Memory B cell (primary cell): ENCODE measurements around the gene GLT8D1.
"Not testable (repeated sequence)": the region's sequence is repeated elsewhere in the genome, so short reads cannot be mapped to it uniquely, and the experiment has no call there.

Source experiments
- ATAC-seq: fragments of 150-1000 bp; cut with Tn5 transposase; 2 replicates; pipeline ENCODE4 v1.10.0; 2021; ENCODE audit warnings: low read depth, mild to moderate bottlenecking, moderate library complexity
- DNase-seq, 2 donors: peaks; one replicate each; pipeline ENCODE4 v3.0.0; 2022; ENCODE audit warnings: low spot score in 2 of 2
- H3K27ac Mint-ChIP-seq: one replicate; pipeline ENCODE4 v1.8.0; 2022; ENCODE audit warnings: mild to moderate bottlenecking, moderate library complexity, mixed read lengths
- H3K27me3 Mint-ChIP-seq: one replicate; pipeline ENCODE4 v1.8.0; 2022; ENCODE audit warnings: mixed read lengths
- H3K36me3 Mint-ChIP-seq: one replicate; pipeline ENCODE4 v1.8.0; 2022; ENCODE audit warnings: mild to moderate bottlenecking, mixed read lengths
- H3K4me1 Mint-ChIP-seq: one replicate; pipeline ENCODE4 v1.8.0; 2022; ENCODE audit warnings: mixed read lengths
- H3K4me3 Mint-ChIP-seq: one replicate; pipeline ENCODE4 v1.8.0; 2022; ENCODE audit warnings: mild to moderate bottlenecking, moderate library complexity, mixed read lengths
- H3K9me3 Mint-ChIP-seq: one replicate; pipeline ENCODE4 v1.8.0; 2022; ENCODE audit warnings: mixed read lengths

Gene GLT8D1

DNA sequence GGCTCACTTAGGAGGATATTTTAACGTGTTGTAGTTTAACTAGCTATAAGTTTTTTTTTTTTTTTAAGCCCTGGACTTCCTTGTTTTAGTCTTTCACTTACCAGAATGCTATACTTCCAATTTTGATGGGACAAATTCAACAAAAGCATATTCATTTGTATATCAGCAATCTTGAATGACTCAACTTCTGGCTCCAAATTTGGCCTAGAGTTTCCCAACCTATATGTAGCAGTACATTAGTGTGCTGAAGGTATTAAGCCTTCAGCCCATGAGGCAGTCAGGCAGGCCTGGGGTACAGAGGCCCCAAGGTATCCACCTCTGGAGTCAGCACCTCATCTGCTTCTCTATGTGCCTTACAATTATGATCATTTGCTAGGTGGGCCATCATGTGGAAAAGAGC lies 25.8 kb downstream of the GLT8D1 start:
- ATAC-seq (no peak), DNase-seq (no peak)
- H3K4me3 Mint-ChIP-seq: no peak overlapping the region
- H3K27ac Mint-ChIP-seq: no peak overlapping the region
- no peaks in the 10 kb centered on the region for H3K27me3 Mint-ChIP-seq
- peaks cover 22% of the 10 kb centered on the region for H3K4me1 Mint-ChIP-seq
- no peaks in the 10 kb centered on the region for H3K9me3 Mint-ChIP-seq
- H3K36me3 Mint-ChIP-seq: peaks cover 28% of the 10 kb centered on the region

DNA sequence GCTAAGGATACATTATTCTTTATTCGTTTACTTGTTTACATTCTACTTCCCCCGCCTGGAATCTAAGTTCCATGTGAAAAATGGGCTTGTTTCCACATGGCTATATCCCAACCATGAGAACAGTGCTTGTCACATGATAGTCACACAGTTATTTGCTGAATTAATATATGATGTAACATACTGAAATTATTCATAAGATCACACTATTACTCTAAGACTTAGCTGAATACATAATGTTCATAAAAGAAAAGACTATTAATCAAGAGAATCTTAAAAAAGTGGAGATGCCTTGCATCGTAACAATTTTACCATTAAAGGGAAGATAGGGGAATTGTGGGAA lies 26.4 kb downstream of the GLT8D1 start:
- Mint-ChIP-seq H3K9me3 (no peaks in the 10 kb centered on the region), H3K36me3 (peaks cover 28% of the 10 kb centered on the region), H3K4me1 (peaks cover 19% of the 10 kb centered on the region), H3K4me3 (no peak overlapping the region), H3K27me3 (no peaks in the 10 kb centered on the region), H3K27ac (peak overlapping the region; percentile 63)
- ATAC-seq (no peak), DNase-seq (no peak)

DNA sequence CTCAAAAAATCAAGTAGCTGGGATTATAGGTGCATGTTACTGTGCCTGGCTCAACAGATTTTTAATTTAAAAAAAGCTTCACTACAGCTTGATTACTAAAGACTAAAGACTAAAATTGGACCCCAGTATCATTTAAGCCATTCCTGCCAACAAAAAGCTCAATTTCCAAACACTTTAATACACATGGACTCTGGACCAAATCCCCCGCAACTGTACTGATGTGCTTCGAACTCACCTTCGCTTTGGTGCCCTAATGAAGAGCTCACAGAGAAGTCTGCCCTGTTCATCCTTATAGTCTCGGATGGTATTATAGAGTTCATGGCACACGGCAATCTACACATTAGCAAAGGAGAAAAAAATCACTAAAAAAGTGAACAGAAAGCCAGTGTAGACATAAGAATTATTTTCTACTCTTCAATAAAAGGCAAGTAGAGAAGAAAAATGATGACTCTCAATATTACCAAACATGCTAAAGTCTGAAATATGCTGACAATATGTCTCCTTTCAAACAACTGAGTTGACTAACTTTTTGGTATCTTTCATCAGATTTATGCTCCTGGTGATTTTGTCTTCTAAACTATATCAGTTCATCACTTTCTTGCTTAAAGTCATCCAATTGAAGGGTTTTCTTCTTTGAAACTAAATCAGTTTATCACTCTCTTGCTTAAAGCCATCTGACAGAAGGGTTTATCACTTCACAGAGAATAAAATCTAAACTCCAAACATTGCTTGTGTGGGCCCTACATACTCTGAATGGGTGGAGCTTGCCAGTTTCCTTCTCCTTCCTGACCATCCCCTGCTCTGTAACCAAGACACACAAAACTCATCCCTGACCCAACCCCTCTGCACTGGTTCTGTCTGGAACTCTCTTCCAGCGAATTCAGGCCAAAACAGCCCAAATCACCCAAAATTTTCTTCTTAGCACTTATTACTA lies 27.1 kb downstream of the GLT8D1 start:
- Mint-ChIP-seq H3K27me3 (no peaks in the 10 kb centered on the region), H3K4me1 (peaks cover 19% of the 10 kb centered on the region), H3K9me3 (no peaks in the 10 kb centered on the region), H3K4me3 (no peak overlapping the region), H3K27ac (peak overlapping the region; percentile 63), H3K36me3 (peaks cover 28% of the 10 kb centered on the region)
- DNase-seq (no peak), ATAC-seq (no peak)

DNA sequence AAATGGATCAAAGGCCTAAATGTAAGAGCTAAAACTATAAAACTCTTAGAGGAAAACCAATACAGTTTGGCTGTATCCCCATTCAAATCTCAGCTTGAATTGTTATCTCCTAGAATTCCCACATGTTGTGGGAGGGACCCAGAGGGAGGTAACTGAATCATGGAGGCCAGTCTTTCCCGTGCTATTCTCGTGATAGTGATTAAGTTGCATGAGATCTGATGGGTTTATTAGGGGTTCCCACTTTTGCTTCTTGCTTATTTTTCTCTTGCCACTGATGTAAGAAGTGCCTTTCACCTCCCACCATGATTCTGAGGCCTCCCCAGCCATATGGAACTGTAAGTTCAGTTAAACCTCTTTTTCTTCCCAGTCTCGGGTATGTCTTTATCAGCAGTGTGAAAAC lies 29.4 kb downstream of the GLT8D1 start:
- not testable (repeated sequence) for H3K4me3 Mint-ChIP-seq, H3K27me3 Mint-ChIP-seq, ATAC-seq, H3K9me3 Mint-ChIP-seq, DNase-seq
- Mint-ChIP-seq H3K27ac (peak overlapping the region; percentile 21), H3K36me3 (peaks cover 29% of the 10 kb centered on the region), H3K4me1 (peaks cover 13% of the 10 kb centered on the region)

DNA sequence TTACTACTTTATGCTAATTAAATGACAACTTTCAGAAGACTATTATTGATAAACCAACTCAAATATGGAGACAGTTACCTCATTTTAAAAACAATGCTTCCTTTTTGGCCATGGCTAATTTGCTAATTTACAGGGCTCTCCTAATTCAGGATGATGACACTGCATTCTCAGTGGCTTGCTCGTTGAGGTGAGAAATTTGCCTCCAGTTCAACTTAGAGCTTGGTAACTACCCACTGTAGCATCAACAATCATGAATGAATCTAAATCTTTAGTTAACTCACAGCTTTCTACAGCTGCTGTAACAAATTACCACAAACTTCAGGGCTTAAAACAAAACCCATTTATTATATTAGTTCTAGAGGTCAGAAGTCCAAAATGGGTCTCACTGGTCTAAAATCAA lies 33.9 kb downstream of the GLT8D1 start:
- Mint-ChIP-seq H3K4me3 (no peak overlapping the region), H3K27ac (peak overlapping the region; percentile 35), H3K36me3 (peaks cover 19% of the 10 kb centered on the region), H3K27me3 (no peaks in the 10 kb centered on the region), H3K9me3 (no peaks in the 10 kb centered on the region), H3K4me1 (peaks cover 12% of the 10 kb centered on the region)
- ATAC-seq: no peak
- DNase-seq: no peak

DNA sequence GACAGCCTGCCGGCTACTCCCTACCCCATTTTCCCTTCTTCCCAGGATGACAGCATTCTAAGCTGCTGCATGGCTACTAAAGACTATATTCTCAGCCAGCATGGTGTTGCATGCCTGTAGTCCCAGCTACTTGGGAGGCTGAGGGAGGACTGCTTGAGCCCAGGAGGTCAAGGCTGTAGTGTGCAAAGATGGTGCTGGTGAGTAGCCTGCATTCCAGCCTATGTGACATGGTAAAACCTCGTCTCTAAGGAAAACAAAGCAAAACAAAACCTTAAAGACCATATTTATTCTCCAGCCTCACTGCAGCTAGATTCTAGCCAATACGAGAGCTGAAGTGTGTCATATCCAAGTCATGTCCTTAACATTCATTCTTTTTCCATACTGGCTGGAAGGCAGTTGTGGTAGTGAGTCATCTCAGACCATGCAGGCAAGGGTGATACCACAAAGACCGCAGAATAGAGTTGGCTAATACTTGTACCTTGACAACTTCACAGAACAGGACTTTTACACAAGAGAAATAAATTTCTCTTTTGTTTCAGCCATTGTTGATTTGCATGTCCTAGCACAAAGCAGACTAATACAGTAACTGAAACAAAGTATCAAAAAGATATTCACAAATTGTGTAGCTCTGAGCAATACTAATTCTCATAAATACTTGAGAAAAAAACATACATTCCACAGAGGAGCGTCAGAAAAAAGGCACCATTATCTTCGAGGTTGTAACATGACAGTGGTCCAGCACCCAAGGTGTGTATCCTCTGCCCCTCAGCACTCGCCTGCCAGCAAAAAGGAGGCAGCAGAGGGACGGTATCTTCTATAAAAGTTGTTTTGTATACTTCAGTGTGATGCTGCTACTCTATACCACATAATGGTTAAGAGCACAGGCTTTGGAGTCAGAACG lies 34.7 kb downstream of the GLT8D1 start:
- Mint-ChIP-seq H3K4me1 (peaks cover 12% of the 10 kb centered on the region), H3K27me3 (no peaks in the 10 kb centered on the region), H3K4me3 (no peak overlapping the region), H3K9me3 (no peaks in the 10 kb centered on the region), H3K36me3 (peaks cover 14% of the 10 kb centered on the region), H3K27ac (peak overlapping the region; percentile 76)
- ATAC-seq (no peak), DNase-seq (no peak)

DNA sequence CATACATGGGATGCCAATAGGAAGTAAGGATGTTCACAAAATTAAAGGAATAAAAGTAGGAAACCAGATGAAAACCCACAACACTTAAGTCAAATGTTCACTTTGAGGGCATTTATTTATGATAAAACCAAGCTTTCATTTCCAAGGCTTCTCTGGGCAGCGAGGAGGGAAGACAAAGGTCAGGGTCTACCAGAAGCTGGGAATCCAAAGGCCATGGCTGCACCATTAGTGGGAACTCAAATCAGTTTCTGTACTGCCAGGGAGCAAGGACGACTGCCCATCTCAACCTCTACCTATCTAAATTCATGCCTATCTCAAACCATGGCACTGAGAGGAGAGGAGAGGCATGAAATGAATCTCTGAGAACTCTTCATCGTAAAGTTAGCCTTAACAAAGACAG lies 42.5 kb downstream of the GLT8D1 start:
- Mint-ChIP-seq H3K9me3 (no peaks in the 10 kb centered on the region), H3K4me1 (no peaks in the 10 kb centered on the region), H3K36me3 (peaks cover 17% of the 10 kb centered on the region), H3K27me3 (no peaks in the 10 kb centered on the region), H3K4me3 (no peak overlapping the region), H3K27ac (no peak overlapping the region)
- DNase-seq (no peak), ATAC-seq (no peak)

DNA sequence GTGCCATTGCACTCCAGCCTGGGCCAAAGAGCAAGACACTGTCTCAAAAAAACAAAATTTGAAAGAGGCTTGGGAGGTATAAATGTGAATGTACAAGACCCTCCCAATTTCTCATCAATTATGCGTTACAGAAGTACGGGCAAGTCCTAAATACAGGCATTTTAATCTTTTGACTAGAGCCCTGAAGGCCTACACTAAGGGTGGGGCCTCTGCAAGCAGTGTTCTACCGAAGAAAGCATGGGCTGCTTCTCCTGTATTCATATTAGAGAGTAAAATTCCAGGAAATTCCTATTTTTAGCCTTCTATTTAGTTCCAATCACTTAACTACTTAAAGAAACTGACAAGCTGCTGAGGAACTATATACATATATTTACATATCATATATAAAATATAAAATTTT lies 45.5 kb downstream of the GLT8D1 start:
- Mint-ChIP-seq H3K4me1 (no peaks in the 10 kb centered on the region), H3K4me3 (no peak overlapping the region), H3K27me3 (no peaks in the 10 kb centered on the region), H3K27ac (no peak overlapping the region), H3K9me3 (no peaks in the 10 kb centered on the region), H3K36me3 (peaks cover 25% of the 10 kb centered on the region)
- ATAC-seq: no peak
- DNase-seq: no peak

DNA sequence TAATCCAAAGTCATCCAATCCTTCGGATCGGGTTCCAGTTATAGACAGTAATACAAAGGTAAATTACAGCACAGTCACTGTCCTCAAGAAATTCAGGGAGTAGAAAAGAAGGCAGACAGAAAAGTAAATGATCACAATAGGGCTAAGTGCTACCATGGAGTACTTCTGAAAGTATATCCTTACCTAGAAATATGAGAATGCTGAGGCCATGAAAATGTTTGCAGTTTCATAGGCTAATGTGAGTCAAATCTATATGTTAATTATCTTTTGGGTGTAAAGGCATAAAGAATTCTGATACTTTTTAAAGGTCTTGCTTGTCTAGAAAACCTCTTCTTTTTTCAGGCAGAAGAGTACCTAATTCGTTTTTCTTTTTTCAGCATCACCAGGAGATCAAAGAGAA lies 49.7 kb downstream of the GLT8D1 start:
- DNase-seq (no peak), ATAC-seq (no peak)
- Mint-ChIP-seq H3K27ac (peak overlapping the region; percentile 21), H3K36me3 (peaks cover 22% of the 10 kb centered on the region), H3K4me1 (no peaks in the 10 kb centered on the region), H3K4me3 (no peak overlapping the region), H3K9me3 (no peaks in the 10 kb centered on the region), H3K27me3 (no peaks in the 10 kb centered on the region)

DNA sequence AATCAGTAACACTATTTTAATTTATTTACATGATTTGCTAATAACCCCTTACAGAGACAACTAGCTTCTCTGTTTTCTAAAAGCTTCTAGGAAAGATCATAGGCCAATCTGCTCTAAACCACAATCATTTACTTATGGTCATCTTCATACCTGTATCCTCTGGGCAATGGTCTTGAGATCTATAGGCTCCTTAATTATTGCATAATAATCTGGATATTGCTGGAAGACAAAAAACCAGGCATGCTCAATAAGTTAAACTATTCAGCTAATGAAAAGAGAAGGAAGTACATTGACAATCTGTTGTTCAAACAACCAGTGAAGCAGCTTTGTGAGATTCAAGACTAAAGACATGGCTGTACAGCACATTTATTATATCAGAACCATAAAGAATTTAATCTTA lies 54.0 kb downstream of the GLT8D1 start:
- peaks cover 2% of the 10 kb centered on the region for H3K4me1 Mint-ChIP-seq
- no peak for ATAC-seq
- DNase-seq: no peak
- H3K27ac Mint-ChIP-seq: no peak overlapping the region
- H3K9me3 Mint-ChIP-seq: no peaks in the 10 kb centered on the region
- no peak overlapping the region for H3K4me3 Mint-ChIP-seq
- peaks cover 41% of the 10 kb centered on the region for H3K36me3 Mint-ChIP-seq
- no peaks in the 10 kb centered on the region for H3K27me3 Mint-ChIP-seq

DNA sequence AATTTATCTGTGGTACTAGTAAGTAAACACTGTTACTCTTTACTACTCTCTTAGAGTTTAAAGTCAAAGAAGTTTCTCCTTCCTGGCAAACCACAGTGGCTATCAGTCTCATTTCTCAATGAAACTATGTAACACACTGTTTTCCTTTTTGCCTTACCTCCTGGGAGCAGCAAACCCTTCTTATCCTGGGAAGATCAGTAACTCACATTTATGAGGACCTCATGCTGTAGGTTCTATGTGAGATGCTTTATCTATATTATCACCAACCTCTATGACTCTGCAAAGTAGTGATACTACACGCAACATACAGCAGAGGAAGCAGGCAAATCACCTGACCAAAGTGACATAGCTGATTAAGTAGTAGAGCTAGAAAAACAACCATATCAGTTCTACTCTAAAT lies 55.2 kb downstream of the GLT8D1 start:
- Mint-ChIP-seq H3K9me3 (no peaks in the 10 kb centered on the region), H3K27ac (no peak overlapping the region), H3K36me3 (peaks cover 36% of the 10 kb centered on the region), H3K4me1 (peaks cover 2% of the 10 kb centered on the region), H3K27me3 (no peaks in the 10 kb centered on the region), H3K4me3 (no peak overlapping the region)
- ATAC-seq (no peak), DNase-seq (no peak)

DNA sequence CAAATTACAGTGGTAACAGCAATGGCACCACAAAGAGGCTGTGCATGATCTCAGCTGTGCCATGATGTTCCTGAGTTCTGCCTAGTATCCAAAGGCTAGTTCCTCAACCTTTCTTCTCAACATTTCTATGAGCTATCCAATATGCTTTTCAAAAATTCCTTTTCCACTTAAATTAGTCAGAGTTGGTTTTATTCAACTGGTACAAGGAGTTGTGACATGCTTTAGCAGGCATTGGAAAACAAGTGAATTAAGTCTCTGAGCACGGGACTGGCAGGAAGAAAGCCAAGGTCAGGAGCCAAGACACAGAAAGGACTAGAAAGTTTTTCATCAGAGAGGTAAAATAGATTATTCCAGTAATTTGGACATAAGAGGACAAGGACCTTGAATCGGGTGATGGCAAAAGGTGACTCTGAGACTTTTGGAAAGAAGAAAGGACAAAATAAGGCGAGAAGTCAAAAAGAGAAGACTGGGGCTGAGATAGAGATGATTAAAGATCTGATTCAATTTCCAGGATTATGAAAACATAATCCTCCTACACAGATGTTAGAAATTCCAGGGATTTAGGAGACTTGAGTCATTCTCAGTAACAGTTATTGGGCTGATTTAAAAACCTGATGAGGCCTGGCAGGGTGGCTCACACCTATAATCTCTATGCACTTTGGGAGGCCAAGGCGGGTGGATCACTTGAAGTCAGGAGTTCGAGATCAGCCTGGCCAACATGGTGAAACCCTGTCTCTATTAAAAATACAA lies 56.0 kb downstream of the GLT8D1 start:
- Mint-ChIP-seq H3K27me3 (no peaks in the 10 kb centered on the region), H3K9me3 (no peaks in the 10 kb centered on the region), H3K4me1 (peaks cover 2% of the 10 kb centered on the region), H3K4me3 (no peak overlapping the region), H3K36me3 (peaks cover 42% of the 10 kb centered on the region), H3K27ac (no peak overlapping the region)
- no peak for ATAC-seq
- no peak for DNase-seq

DNA sequence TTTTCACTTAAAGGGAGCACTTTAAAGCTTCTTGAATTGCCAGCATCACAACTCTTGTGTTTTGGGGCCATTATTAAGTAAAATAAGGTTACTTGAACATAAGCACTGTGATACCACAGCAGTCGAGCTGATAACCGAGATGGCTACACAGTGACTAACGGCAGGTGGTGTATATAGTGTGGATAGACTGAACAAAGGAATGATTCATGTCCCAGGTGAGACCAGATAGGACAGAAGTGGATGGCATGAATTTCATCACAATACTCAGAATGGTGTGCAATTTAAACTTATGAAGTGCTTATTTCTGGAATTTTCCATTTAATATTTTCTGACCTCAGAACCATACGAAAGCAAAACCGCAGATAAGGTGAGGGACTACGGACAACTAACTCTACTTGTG lies 60.0 kb downstream of the GLT8D1 start:
- peaks cover 2% of the 10 kb centered on the region for H3K4me1 Mint-ChIP-seq
- no peak overlapping the region for H3K4me3 Mint-ChIP-seq
- no peaks in the 10 kb centered on the region for H3K27me3 Mint-ChIP-seq
- H3K27ac Mint-ChIP-seq: no peak overlapping the region
- no peaks in the 10 kb centered on the region for H3K9me3 Mint-ChIP-seq
- peaks cover 35% of the 10 kb centered on the region for H3K36me3 Mint-ChIP-seq
- DNase-seq: no peak
- ATAC-seq: no peak
